ENCODE measurements around the gene OOSP4B.
"Not testable (repeated sequence)": the region's sequence is repeated elsewhere in the genome, so short reads cannot be mapped to it uniquely, and the experiment has no call there.

The OOSP4B gene

DNA sequence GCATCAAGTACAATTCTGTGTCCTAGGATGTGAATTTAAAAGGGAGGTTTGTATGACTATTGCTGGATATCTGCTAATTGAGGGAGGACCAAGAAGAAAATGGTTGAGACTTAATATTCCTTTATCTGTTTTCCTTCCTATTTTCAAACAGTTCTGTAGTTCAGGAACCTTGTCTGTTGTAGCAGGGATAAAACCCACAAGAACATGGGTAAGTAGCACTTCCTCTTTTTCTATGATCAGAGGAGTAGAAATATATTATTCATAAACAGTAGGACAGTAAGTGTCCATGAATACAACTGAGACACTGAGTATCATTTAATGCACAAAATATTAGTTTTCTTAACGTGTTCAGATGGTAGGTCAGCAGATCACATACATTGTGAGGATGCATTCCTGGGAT, 47.1 kb downstream of the OOSP4B start:
- no peak for DNase-seq

GRCh38 chr11:60065801-60066200, 48.8 kb downstream of the OOSP4B start:
- no peak for DNase-seq

- no peak for DNase-seq
Measured at GRCh38 chr11:60069450-60069849, 52.5 kb downstream of the OOSP4B start.

DNA sequence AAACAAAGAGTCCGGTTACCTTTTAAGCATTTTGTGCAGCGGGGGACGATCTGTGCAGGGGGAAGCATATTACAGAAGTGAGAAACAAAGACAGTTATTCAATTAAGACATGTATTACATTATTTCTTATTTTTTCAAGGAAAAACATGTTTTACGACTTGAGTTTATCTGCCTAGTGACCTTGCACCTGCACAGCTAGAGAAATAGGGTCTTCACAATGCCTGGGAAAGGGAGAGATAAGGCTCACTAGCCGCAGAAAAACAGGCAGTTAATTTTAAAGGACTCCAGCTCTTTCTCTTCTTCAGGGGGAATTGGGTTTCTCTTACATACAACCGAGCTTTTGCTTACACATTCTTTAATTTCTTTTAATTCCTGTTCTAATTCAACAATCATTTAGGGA, 54.7 kb downstream of the OOSP4B start:
- not testable (repeated sequence) for DNase-seq

GRCh38 chr11:60077216-60077817, 60.3 kb downstream of the OOSP4B start:
- no peak for DNase-seq

GRCh38 chr11:60077981-60078380, 61.0 kb downstream of the OOSP4B start:
- no peak for DNase-seq

- no peak for DNase-seq
Measured at GRCh38 chr11:60078745-60079144, 61.8 kb downstream of the OOSP4B start.

GRCh38 chr11:60080535-60080934, 63.6 kb downstream of the OOSP4B start:
- no peak for DNase-seq

Data from NCI-H2081 (cell line).